CD4-positive, alpha-beta T cell treated with Interferon alpha-2 for 1 hour (primary cell): Measurements from ENCODE around the gene FCRLB.
"Not testable (repeated sequence)": the region's sequence is repeated elsewhere in the genome, so short reads cannot be mapped to it uniquely, and the experiment has no call there.

Experiments used
- DNase-seq, 2 donors: peaks; one replicate each; pipeline ENCODE4 v3.0.0-alpha.2; 2020 to 2022

The FCRLB gene

GRCh38 chr1:161720956-161721737, at the start of gene FCRLB:
Gene FCRLB, plus strand, starts transcription at chr1:161721544. Its CDS starts 1,129 bp downstream, at chr1:161722673.
- no peak for DNase-seq

DNA sequence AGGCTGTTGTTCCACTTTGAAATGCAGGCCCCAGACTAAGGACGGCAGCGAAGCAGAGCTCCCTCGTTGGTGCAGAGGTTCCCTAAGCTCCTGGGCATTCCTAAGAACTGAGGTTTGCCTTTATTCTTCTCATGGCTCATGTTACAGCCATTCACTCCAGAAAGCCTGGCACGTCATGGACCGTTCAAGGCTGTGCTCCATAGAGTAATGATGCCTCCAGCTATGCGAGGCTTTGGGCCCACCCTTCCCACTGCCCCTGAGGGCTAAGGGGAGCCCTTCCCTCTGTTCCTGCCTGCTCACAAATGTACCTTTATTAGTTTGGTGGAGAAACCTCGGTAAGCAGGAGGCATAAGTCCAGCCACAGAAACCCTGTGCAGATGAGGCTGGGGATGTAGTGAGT, 47.9 kb upstream of the FCRLB start:
- not testable (repeated sequence) for DNase-seq

DNA sequence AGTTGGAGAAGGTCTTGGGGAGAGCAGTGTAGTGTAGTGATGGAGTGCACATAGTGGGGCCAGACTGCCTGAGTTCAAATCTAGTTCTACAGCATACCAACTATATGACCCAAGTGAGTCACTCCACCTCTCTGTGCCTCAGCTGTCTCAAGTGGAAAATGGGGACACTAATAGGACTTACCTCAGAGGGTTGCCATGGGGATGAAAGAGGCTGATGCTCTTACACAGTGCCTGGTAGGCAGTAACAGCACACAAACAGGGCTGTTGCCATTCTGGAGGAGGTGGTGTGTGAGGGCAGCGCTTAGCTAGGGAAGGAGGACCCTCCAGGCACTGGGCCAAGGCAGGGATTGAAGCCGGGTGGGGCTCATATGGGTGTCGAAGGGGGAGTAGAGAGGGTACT, 46.9 kb upstream of the FCRLB start:
- not testable (repeated sequence) for DNase-seq

DNA sequence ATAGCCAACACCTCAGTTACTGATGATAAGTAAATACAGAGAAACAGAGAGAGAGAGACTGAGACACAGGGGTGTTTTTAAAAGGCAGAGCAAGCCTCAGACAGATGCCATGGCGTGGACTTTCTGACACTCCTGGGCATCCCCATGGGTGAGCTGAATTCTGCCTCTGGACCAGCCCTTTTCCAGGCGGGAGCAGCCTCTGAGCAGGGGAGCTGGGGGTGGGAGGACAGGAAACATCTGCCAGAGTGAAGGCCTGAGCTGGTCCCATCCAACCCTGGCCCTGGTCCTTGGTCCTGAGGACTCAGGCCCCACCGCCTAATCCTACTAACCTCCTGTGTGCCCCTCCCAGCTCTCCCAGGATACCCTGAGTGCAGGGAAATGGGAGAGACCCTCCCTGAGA, 46.4 kb upstream of the FCRLB start:
- not testable (repeated sequence) for DNase-seq

GRCh38 chr1:161676441-161676840, 44.9 kb upstream of the FCRLB start:
- DNase-seq: no peak

DNA sequence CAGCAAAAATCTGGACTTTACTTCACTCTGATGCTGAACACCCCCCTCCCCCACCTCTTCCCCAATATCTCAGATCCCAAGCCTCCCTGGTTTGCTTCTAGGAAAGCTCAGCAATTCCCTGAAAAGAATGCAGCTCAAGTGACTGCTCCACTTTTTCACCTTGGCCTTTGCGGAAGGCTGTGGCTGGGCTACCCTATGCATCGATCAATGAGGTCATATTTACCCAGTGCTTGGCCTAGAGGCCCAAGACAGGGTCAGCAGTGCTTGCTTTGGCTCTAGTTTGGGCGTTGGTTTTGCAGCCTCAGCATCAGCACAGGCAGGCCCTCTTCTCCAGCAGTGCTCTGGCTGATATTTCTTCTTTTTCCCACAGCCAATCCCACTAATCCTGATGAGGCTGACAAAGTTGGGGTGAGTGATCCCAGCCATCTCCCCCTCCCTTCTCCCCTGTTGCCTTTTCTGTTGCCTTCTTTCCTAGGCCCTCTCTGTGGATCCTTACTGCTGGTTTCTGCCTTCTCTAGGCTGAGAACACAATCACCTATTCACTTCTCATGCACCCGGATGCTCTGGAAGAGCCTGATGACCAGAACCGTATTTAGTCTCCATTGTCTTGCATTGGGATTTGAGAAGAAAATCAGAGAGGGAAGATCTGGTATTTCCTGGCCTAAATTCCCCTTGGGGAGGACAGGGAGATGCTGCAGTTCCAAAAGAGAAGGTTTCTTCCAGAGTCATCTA, 44.2 kb upstream of the FCRLB start:
- no peak for DNase-seq

DNA sequence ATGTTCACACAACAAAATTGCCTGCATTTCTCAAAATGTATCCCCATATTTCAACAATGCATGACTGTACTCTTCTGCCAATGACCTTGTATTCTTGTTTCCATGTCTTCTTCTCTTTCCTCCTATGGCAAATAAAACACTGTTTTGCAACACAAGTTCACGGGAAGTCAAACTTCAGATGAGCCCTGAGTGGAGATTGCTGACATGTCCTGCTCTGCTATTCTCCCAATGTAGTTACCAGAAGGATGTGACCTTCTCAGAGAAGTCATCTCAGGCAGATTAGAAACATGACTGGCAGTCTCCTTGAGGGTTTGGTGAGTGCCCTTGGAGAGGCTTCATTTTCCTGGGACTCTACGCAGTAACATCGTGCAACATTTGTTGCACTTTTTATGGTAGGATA, 42.8 kb upstream of the FCRLB start:
- no peak for DNase-seq

- DNase-seq: no peak
These were observed 39.5 kb upstream of the FCRLB start for GRCh38 chr1:161681879-161682278.

DNA sequence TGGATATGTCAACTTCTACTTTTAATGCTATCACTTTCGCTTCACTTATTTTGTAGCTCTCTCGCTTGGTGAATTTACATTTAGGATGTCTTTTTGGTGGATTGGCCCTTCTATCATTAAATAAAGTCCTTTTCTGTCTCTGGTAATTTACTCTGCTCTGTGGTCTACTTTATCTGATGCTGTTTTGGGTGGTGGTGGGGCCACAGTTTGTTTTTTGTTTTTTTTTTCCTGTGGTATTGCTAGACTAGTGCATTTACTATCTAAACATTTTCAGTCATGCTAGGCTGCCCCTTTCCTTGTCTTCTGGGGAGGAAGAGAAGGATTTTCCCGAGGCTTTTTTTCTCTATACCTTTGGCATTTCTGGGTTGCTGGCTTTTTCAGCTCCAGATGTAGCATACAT, 32.4 kb upstream of the FCRLB start:
- DNase-seq: no peak

GRCh38 chr1:161691846-161692245, 29.5 kb upstream of the FCRLB start:
- DNase-seq: no peak

GRCh38 chr1:161693020-161693712, 28.2 kb upstream of the FCRLB start:
- DNase-seq: not testable (repeated sequence)

DNA sequence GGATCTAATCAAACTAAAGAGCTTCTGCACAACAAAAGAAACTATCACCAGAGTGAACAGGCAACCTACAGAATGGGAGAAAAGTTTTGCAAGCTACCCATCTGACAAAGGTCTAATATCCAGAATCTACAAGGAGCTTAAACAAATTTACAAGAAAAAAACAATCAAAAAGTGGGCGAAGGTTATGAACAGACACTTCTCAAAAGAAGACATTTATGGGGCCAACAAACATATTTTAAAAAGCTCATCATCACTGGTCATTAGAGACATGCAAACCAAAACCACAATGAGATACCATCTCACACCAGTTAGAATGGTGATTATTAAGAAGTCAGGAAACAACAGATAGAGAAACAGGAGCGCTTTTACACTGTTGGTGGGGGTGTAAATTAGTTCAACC, 23.0 kb upstream of the FCRLB start:
- DNase-seq: not testable (repeated sequence)

- DNase-seq: no peak
These were observed 19.1 kb upstream of the FCRLB start for GRCh38 chr1:161702250-161702649.

GRCh38 chr1:161705537-161705936, 15.8 kb upstream of the FCRLB start:
- DNase-seq: peak in 1 of 2 donors; percentile 43

DNA sequence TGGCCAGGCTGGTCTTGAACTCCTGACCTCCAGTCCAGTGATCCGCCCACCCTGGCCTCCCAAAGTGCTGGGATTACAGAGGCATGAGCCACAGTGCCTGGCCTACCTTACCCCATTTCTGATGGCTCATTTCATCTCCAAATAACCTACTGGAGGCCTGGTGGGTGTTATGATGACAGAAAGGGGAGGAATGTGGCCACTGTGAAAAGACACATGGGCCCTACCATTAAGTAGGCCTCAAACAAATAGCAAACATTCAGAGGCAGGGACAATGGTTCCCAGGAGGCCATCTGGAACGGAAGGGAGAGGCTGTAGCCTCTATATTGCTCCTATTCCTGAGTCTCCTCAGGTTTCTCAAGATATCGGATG, 15.2 kb upstream of the FCRLB start:
- no peak for DNase-seq

- DNase-seq: no peak
These were observed 14.6 kb upstream of the FCRLB start, which contains the start of gene FCRLA for GRCh38 chr1:161706482-161707347. Gene FCRLA, plus strand, starts transcription at chr1:161707229. Its CDS starts 36 bp downstream, at chr1:161707265.

DNA sequence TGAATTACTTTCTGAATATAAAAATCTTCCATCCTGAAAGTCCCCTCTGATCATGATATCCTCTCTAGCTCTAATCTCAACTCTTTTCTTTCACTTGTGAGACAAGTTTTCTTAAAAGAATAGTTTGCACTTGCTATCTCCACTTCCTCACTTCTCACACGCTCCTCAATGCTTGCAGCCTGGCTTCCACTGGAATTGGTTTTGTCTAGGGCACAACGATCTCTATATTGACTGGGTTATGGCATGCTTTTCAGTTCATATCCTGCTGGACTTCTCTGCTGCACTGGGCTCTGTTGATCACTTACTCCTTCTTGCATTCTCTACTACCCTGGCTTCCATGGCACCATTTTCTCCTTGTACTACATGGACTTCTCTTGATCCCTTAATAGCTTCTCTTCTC, 13.8 kb upstream of the FCRLB start:
- no peak for DNase-seq

DNA sequence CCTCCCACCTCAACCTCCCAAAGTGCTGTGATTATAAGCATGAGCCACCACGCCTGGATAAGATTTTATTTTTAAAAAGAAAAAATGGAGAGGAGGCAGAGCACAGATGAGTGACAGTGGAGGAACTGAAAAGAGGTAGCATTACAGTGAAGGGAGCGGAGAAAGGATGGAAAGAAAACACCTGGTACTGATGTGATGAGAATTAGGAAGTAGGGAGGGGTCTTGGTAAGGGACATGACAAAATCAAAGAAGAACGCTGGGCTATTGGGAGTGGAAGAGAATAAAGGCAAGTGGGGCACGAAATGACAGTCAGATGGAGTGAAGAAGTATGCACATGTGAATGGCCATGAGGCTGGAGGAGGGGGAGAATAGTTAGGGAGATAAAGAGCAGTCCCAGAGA, 12.0 kb upstream of the FCRLB start:
- no peak for DNase-seq

DNA sequence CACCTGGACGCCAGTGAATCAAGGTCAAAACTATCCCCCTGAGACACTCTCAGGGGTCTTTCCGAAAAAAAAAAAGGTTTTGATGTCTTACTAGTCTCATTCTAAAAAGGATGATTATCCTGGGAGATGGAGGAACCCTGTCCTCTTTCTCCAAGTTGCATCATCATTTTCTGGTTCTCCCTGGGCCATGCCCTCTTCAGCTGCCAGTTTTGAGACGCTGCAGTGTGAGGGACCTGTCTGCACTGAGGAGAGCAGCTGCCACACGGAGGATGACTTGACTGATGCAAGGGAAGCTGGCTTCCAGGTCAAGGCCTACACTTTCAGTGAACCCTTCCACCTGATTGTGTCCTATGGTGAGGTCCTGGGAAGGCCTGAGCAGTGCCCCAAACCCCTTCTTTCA, 10.8 kb upstream of the FCRLB start:
- DNase-seq: no peak

DNA sequence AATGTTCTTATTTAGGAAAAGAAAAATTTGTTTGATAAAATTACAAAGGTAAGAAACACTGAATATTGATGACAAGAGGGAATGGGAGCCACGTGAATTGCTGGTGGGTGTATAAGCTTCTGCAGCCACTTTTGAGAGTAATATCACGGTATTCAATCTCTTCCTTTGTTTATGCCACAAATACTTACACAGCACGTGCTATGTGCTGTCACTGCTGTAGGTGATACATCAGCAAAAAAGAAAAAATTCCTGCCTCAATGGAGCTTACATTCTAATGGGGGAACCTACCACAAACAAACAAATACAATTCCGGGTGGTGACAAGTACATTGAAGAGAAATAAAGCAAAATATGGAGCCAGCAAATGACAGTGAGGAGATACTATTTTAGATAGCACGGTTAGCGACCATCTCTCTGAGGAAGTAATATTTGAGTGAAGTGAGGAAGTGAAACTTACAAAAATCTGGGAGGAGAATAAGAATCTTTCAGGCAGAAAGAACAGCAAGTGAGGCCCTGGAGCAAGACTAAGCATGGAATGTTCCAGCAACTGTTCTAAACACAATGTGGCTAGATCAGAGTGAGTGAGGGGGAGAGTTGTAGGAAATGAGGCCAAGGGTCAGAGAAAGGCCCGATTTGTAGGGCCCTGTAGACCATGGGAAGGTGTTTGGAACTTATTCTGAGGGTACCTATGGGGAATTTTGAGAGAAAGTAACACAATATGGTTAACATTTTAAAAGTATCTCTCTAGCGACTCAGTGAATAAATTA, 2.6 kb upstream of the FCRLB start:
- DNase-seq: no peak

GRCh38 chr1:161719325-161719611, 2.1 kb upstream of the FCRLB start:
- no peak for DNase-seq

- DNase-seq: no peak
These were observed 922 bp upstream of the FCRLB start for GRCh38 chr1:161720422-161720821.
